AG10803 (cell line): ENCODE data around the gene RSPH1.
A peak's percentile ranks its signal among the peaks of the same experiment; 100 is the strongest.

Experiments used
- DNase-seq: peaks from one replicate; pipeline ENCODE4 v3.0.0; 2010; ENCODE audit warnings: low read depth
- H3K4me3 ChIP-seq: 2 replicates; pipeline ENCODE4 v1.5.1; 2011; ENCODE audit warnings: mild to moderate bottlenecking, low read length, control low read depth
- CTCF ChIP-seq: conservative IDR thresholded peaks from 2 replicates; pipeline ENCODE4 v1.5.1; 2011; ENCODE audit warnings: mild to moderate bottlenecking, low read length, control low read depth, inconsistent platforms

RSPH1 gene

GRCh38 chr21:42536601-42537000 is 40.6 kb upstream of the RSPH1 start:
- no peak for DNase-seq
- H3K4me3 ChIP-seq = no peak overlapping the region
- TF ChIP-seq CTCF = no peak

- TF ChIP-seq CTCF = no peak
- H3K4me3 ChIP-seq = no peak overlapping the region
- DNase-seq = no peak
Measured at GRCh38 chr21:42535602-42536171, 39.7 kb upstream of the RSPH1 start.

GRCh38 chr21:42534421-42535378 is 38.7 kb upstream of the RSPH1 start:
- DNase-seq = no peak

GRCh38 chr21:42533963-42534355 is 37.9 kb upstream of the RSPH1 start:
- DNase-seq = no peak
- TF ChIP-seq CTCF = no peak
- H3K4me3 ChIP-seq = no peak overlapping the region

More at GRCh38 chr21:42534421-42535378, 38.7 kb upstream of the RSPH1 start:
- TF ChIP-seq CTCF = no peak
- no peak overlapping the region for H3K4me3 ChIP-seq

- TF ChIP-seq CTCF = no peak
- DNase-seq = no peak
- no peak overlapping the region for H3K4me3 ChIP-seq
Measured at GRCh38 chr21:42533306-42533962, 37.4 kb upstream of the RSPH1 start.

GRCh38 chr21:42532466-42533181 is 36.6 kb upstream of the RSPH1 start:
- H3K4me3 ChIP-seq = no peak overlapping the region
- DNase-seq = peak; percentile 7
- TF ChIP-seq CTCF = no peak
